Fibroblast of skin of right biceps (primary cell): ENCODE measurements around the gene LCN12.
A peak's percentile ranks its signal among the peaks of the same experiment; 100 is the strongest.
"Not testable (repeated sequence)": the region's sequence is repeated elsewhere in the genome, so short reads cannot be mapped to it uniquely, and the experiment has no call there.

Experiments used
- DNase-seq: peaks from one replicate; pipeline ENCODE4 v3.0.0-alpha.2; 2013

The LCN12 gene

GRCh38 chr9:136991993-136992818, 40.1 kb downstream of the LCN12 start, which contains the start of gene PAXX:
TSS of gene PAXX (plus strand) at chr9:136992422. CDS start at chr9:136992444, 22 bp downstream.
- peak; percentile 88 for DNase-seq

- DNase-seq, result no peak
Measured at GRCh38 chr9:136992819-136993369, 40.8 kb downstream of the LCN12 start.

GRCh38 chr9:136994180-136994887, 42.3 kb downstream of the LCN12 start:
- no peak for DNase-seq

GRCh38 chr9:136994888-136995230, 42.8 kb downstream of the LCN12 start:
- DNase-seq, result no peak

- no peak for DNase-seq
Measured at GRCh38 chr9:136995362-136995761, 43.3 kb downstream of the LCN12 start.

GRCh38 chr9:136995772-136996311, 43.8 kb downstream of the LCN12 start:
- peak; percentile 47 for DNase-seq

- DNase-seq, result no peak
Measured at GRCh38 chr9:136996361-136997292, 44.6 kb downstream of the LCN12 start, which contains the start of gene CLIC3. TSS of gene CLIC3 (minus strand) at chr9:136996568. CDS start at chr9:136996543, 25 bp downstream.

- DNase-seq, result no peak
Measured at GRCh38 chr9:136997371-136997770, 45.3 kb downstream of the LCN12 start.

- DNase-seq, result no peak
Measured at GRCh38 chr9:136997830-136998234, 45.8 kb downstream of the LCN12 start.

GRCh38 chr9:137000177-137000930, 48.3 kb downstream of the LCN12 start:
- DNase-seq, result peak; percentile 53

- DNase-seq, result no peak
Measured at GRCh38 chr9:137001857-137002645, 50.0 kb downstream of the LCN12 start.

- no peak for DNase-seq
Measured at GRCh38 chr9:137002646-137003041, 50.6 kb downstream of the LCN12 start.

GRCh38 chr9:137004285-137004684, 52.2 kb downstream of the LCN12 start:
- not testable (repeated sequence) for DNase-seq
